Right lobe of liver (tissue), 6 donors: ENCODE data around the gene FOXP1. TPM values are rescaled to one million over a fixed set of nuclear protein-coding genes. Genes with fewer than 3 reads are reported as not detected.

Experiments
- ATAC-seq, 4 donors: fragments of 200-7000 bp; cut with Tn5 transposase; one replicate each; pipeline ENCODE4 v1.9.1; 2020; ENCODE audit warnings: mild to moderate bottlenecking in 4 of 4, moderate library complexity in 4 of 4
- DNase-seq, 3 donors: peaks; one replicate each; pipeline ENCODE4 v3.0.0-alpha.2; 2020
- H3K27ac ChIP-seq, 3 donors: fragments of 200-600 bp; one replicate each; pipeline ENCODE4 v1.8.0; 2022
- H3K27me3 ChIP-seq, 2 donors: fragments of 200-600 bp; one replicate each; pipeline ENCODE4 v1.8.0; 2022
- H3K36me3 ChIP-seq, 4 donors: fragments of 200-600 bp; sonication (generic) in 1 of 4; one replicate each; pipeline versions ENCODE4 v1.5.1 to v1.8.0; 2017 to 2022; ENCODE audit warnings: control low read depth in 1 of 4
- H3K4me1 ChIP-seq, 4 donors: fragments of 200-600 bp; sonication (generic) in 1 of 4; one replicate each; pipeline versions ENCODE4 v1.5.1 to v1.8.0; 2017 to 2022; ENCODE audit warnings: control low read depth in 1 of 4
- H3K4me3 ChIP-seq, 3 donors: fragments of 200-600 bp; one replicate each; pipeline ENCODE4 v1.8.0; 2022
- H3K9me3 ChIP-seq, 4 donors: fragments of 200-600 bp; sonication (generic) in 1 of 4; one replicate each; pipeline versions ENCODE4 v1.5.1 to v1.8.0; 2017 to 2022; ENCODE audit warnings: control low read depth in 1 of 4
- POLR2A ChIP-seq: fragments of 450-650 bp; IDR thresholded peaks from one replicate; pipeline ENCODE4 v1.6.1; 2017; ENCODE audit warnings: antibody characterized with exemption, mild to moderate bottlenecking
- WGBS: methylation state at CpG from one replicate; pipeline ENCODE4 v1.1.6; 2018; ENCODE audit warnings: low coverage, low lambda C conversion rate; ENCODE audit not compliant: insufficient coverage; ENCODE audit errors: missing lambda C conversion rate; 5-methylcytosine and 5-hydroxymethylcytosine counted together
- intact Hi-C, 2 donors: fragments of 100-400 bp; cut with DNase I; formaldehyde crosslinking; loops; one replicate each; pipeline versions ENCODE4 v1.11.2 to v1.14.1; 2022
- total RNA-seq, 6 experiments: library from RNA; depleted of rRNA in 2 of 6; stranded (reverse); fragments of >200 nt in 2 of 6; fragmentation: NEBNext Ultra II Directional in 3 of 6; extraction: Animal tissue kit (Norgen Biotek cat#: 25700) in 3 of 6; gene quantifications; one replicate each; pipeline versions ENCODE4 v1.1.0 to v1.2.4, GENCODE V29; 2016 to 2023
- TF ChIP-seq, protein P1 (sequence below), 4 donors: fragments of 200-600 bp in 3 of 4; fragments of 450-650 bp in 1 of 4; IDR thresholded peaks; one replicate each; pipeline versions ENCODE4 v1.5.1 to v1.8.0; 2016 to 2022; ENCODE audit warnings: antibody characterized with exemption in 4 of 4, mild to moderate bottlenecking in 2 of 4
- donor health status: DM: no; HTN: yes; CAD: no.
- donor health status: DM: no; HTN: no; CAD: no.
- donor health status: DM: no; HTN: no; CAD: no.
- donor health status: DM: no; HTN: yes; CAD: no.
- donor health status: DM: no; HTN: yes; CAD: no.

Gene FOXP1
- total RNA-seq, 6 experiments from 2014 or later: 26.7 to 47.7 (median 35.2) TPM

DNA sequence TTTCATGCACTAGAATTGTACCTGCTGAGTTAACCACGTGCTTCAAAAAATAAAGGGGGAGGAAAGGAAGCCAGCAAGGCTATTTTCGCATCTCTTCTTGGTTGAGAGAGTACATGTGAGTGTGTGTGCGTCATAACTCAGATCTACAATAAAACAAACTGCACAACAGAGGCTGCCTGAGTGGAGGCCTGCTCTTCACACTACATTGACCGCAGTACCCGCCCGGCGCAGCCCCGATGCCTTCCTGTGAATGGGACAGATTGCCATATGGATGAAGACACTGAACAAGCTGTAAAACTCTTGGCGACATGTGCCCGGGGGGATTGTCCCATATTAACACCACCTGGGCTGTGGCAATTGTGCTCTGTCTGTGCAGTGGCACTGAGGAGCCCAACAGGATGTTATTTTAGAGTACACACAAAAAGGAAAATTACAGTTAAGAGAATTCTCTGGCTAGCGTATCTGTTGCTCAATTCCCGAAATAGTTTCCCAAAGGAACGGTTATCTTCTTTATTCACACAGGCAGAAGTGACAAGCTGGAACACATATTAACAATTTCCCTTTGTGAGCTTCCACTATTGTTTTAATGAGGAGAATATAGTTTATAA, 551.5 kb downstream of the FOXP1 start:
- DNase-seq (no peak), ATAC-seq (no peak)
- intact Hi-C loops: no loop called here
- TF ChIP-seq, protein P1, sequence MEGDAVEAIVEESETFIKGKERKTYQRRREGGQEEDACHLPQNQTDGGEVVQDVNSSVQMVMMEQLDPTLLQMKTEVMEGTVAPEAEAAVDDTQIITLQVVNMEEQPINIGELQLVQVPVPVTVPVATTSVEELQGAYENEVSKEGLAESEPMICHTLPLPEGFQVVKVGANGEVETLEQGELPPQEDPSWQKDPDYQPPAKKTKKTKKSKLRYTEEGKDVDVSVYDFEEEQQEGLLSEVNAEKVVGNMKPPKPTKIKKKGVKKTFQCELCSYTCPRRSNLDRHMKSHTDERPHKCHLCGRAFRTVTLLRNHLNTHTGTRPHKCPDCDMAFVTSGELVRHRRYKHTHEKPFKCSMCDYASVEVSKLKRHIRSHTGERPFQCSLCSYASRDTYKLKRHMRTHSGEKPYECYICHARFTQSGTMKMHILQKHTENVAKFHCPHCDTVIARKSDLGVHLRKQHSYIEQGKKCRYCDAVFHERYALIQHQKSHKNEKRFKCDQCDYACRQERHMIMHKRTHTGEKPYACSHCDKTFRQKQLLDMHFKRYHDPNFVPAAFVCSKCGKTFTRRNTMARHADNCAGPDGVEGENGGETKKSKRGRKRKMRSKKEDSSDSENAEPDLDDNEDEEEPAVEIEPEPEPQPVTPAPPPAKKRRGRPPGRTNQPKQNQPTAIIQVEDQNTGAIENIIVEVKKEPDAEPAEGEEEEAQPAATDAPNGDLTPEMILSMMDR (IDR thresholded peaks at IDR 0.05): no peak
- no peak for TF ChIP-seq POLR2A
- H3K27me3 ChIP-seq: no peaks in the 10 kb centered on the region
- no peaks in the 10 kb centered on the region for H3K9me3 ChIP-seq
- H3K36me3 ChIP-seq: no peaks in the 10 kb centered on the region
- 77% methylated on average over 12 of the region's 13 CpGs for WGBS
- peaks cover 0 to 18% (median 8%) of the 10 kb centered on the region in 4 donors for H3K4me1 ChIP-seq
- H3K27ac ChIP-seq: no peak overlapping the region
- H3K4me3 ChIP-seq: no peak overlapping the region

DNA sequence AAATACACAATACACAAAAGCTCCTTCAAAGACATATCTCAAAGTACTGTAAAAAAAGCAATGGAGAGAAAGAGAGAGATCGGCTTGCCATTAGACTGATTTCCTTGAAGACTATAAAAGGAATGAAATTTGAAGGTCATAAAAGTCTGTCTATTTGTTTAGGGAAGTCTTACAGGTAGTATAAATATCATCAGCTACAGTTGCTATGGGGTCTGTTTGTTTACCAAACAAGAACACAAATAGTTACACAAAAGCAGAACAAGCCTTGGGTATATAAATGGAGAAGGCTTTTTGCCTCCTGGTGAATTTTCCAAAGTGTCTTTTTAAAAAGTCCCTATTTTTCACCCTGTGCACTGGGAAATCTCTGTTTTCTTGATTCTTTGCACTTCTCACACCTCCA, 552.3 kb downstream of the FOXP1 start:
- peaks cover 0 to 17% (median 8%) of the 10 kb centered on the region in 4 donors for H3K4me1 ChIP-seq
- H3K4me3 ChIP-seq: no peak overlapping the region
- intact Hi-C loops: no loop called here
- no peaks in the 10 kb centered on the region for H3K36me3 ChIP-seq
- no CpG with 5 or more reads among the region's 1 CpG for WGBS
- H3K27ac ChIP-seq: no peak overlapping the region
- ATAC-seq (no peak), DNase-seq (no peak)
- H3K27me3 ChIP-seq: no peaks in the 10 kb centered on the region
- no peaks in the 10 kb centered on the region for H3K9me3 ChIP-seq
- TF ChIP-seq, protein P1 (IDR thresholded peaks at IDR 0.05): no peak
- no peak for TF ChIP-seq POLR2A

DNA sequence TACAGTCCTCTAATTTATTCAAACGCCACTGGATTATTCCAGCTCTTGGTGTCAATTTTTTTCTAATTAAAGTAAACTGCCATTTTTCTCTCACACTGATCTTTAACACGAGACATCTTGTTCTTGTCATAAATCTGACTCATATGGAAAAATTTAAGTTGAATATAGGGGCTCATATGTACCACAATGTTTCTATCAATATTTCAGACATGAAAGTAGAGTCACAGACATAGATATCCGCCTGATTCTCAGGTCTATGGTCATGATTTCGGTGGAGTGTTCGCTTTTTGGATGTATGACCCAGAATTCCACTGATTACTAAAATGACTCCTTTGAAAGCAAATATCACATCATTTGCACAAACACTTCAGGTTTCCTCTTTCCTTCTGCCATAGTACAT, 552.8 kb downstream of the FOXP1 start:
- Histone ChIP-seq H3K27ac (no peak overlapping the region), H3K4me1 (peaks cover 0 to 17% (median 9%) of the 10 kb centered on the region in 4 donors), H3K27me3 (no peaks in the 10 kb centered on the region), H3K9me3 (no peaks in the 10 kb centered on the region), H3K36me3 (no peaks in the 10 kb centered on the region), H3K4me3 (no peak overlapping the region)
- ATAC-seq: no peak
- no peak for TF ChIP-seq POLR2A
- TF ChIP-seq, protein P1 (IDR thresholded peaks at IDR 0.05): no peak
- DNase-seq: no peak
- 87% methylated on average over 5 of the region's 5 CpGs for WGBS
- intact Hi-C loops: no loop called here

DNA sequence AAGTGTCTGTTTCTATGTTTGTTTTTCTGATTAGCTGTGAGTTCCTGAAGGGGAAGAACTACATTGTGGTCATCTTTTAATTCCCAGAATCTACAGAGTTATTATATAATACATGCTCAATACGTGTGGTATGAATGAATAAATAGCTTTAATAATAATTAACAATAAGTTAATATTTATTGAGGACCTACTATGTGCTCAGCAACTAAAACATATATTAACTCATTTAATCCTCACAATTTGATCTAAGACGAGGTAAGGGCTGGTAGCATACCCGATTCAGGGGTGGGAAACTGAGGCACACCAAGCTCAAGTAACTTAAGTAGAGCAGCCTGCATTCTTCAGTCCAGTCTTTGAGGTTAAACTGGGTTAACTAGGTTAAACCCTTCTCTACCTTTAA, 553.8 kb downstream of the FOXP1 start:
- DNase-seq (no peak), ATAC-seq (no peak)
- H3K9me3 ChIP-seq: no peaks in the 10 kb centered on the region
- TF ChIP-seq, protein P1 (IDR thresholded peaks at IDR 0.05): no peak
- no peak for TF ChIP-seq POLR2A
- peaks cover 0 to 24% (median 11%) of the 10 kb centered on the region in 4 donors for H3K4me1 ChIP-seq
- no peak overlapping the region for H3K4me3 ChIP-seq
- intact Hi-C loops: no loop called here
- no peaks in the 10 kb centered on the region for H3K27me3 ChIP-seq
- H3K36me3 ChIP-seq: no peaks in the 10 kb centered on the region
- 88% methylated on average over 3 of the region's 3 CpGs for WGBS
- no peak overlapping the region for H3K27ac ChIP-seq

DNA sequence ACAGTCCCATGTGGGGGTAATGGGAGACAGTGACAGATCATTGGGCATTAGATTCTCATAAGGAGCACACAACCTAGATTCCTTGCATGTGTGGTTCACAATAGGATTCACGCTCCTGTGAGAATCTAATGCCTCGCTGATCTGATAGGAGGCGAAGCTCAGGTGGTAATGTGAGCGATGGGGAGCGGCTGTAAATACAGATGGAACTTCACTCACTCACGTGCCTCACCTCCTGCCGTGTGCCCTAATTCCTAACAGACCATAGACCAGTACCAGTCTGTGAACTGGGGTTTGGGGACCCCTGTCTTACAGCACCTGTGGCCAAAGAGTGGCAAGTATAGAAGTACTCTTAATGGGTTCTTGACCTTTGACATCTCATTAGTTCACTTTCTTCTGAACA, 554.7 kb downstream of the FOXP1 start:
- peaks cover 0 to 32% (median 14%) of the 10 kb centered on the region in 4 donors for H3K4me1 ChIP-seq
- 100% methylated on average over 1 of the region's 7 CpGs for WGBS
- DNase-seq (no peak), ATAC-seq (no peak)
- H3K27me3 ChIP-seq: no peaks in the 10 kb centered on the region
- H3K27ac ChIP-seq: no peak overlapping the region
- no peak overlapping the region for H3K4me3 ChIP-seq
- no peak for TF ChIP-seq POLR2A
- TF ChIP-seq, protein P1 (IDR thresholded peaks at IDR 0.05): no peak
- H3K36me3 ChIP-seq: no peaks in the 10 kb centered on the region
- intact Hi-C loops: no loop called here
- H3K9me3 ChIP-seq: no peaks in the 10 kb centered on the region
